Stimulated activated CD8-positive, alpha-beta memory T cell treated with anti-CD3 and anti-CD28 coated beads, Interleukin-4, amount 100 ng/mL, for 1 hour (primary cell): ENCODE results near the gene ATXN1.
A peak's percentile ranks its signal among the peaks of the same experiment; 100 is the strongest.

Source experiments
- DNase-seq, 2 donors: peaks; one replicate each; pipeline ENCODE4 v3.0.0-alpha.2; 2020; ENCODE audit warnings: low read depth in 2 of 2, low spot score in 1 of 2

Gene ATXN1

DNA sequence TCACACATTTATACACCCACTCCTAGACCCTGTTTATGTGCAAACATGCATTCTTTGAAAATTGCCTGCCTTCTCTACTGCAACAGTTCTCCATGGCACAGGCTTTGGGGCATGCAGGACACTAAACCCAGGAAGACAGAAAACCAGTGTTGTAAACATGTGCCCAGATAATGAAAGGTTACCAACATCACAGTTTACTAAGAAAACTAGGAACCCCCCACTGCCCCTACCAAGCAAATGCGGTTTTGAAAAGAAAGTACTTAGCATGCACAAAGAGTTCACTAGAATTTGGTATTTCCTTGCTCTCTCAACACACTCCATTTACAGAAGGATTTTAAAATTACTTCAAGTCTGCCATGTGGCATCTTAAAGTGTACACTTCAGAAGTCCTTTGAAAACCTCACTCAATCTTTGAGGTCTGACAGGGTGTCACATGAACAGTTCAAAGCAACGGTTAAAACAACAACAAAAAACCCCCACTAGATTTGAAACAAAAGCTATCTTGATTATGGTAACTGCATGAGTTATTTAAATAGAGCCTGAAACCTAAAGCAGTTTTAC lies 277.9 kb downstream of the ATXN1 start:
- DNase-seq, result peak in 1 of 2 donors; percentile 17

- no peak for DNase-seq
Measured at GRCh38 chr6:16482702-16483314, 278.5 kb downstream of the ATXN1 start.

- peak in 1 of 2 donors; percentile 42 for DNase-seq
Measured at GRCh38 chr6:16481697-16482399, 279.4 kb downstream of the ATXN1 start.

DNA sequence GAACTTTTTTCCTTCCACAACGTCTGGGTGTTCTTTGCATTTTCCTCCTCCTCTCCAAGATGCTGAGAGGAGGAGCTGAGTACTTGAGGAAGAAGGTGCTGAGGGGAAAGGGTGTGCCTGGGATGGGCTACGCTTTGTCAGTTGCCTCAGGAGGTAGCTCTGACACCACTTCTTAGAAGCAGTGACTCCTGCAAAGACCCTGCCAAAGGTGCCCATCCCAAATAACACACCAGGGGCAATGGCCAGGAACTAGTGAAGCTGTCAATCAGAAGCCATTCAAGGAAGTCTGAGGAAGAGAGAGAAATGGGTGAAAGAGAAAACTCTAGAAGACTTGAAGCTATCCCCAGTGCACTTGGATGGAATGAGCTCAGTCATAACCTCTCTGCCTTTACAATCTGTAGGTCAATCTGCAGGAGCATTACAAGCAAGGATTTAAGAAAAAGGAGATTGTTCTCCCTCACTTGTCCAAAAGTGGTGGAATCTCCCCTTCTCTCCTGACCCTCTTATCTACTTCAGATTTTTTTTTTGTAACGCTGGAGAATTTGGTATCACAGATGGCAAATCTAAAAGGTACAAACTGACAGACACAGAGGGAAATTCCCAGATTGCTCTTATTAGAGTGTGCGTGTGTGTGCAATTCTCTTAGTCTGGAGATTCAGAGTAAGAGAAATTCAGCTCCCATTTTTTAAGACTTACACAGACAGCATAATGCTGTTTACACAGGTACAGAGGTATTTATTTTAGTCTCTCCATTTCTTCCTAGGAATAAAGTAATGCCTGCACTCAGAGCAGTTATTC lies 280.3 kb downstream of the ATXN1 start:
- DNase-seq, result no peak

DNA sequence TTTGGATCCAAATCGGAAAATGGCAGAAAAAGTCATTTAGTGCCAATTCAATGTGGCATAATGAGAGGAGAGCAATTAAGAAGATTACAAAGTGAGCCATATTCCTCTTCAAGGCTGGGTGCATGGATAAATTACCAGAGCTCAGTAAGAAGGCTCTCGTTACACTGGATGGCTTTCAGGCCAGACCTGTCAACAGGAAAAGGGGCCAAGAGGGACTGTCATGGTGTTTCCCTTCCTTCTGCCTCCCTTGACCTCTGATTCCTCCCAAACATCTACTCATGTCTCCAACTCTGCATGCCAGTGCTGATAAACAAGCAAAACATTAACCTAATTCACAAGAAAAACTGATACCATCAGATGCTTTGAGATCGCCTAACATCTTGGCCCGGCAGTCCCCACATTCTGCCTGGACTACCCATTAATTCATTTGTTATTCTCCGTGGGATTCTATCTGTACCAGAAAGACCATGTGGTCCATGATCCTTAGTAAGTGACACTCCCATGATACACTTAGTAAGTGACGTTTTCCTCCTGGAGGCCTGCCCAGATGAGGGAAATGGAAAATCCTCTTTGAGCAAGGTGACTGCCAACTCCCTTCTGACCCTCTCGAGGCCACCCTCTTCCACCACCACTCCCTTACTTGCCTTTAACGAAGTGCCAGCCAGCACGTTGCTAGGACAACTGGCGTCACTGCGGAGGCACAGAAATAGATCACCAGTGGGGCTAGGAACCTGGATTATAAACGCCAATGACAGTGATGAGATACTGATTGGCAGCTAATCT lies 283.7 kb downstream of the ATXN1 start:
- no peak for DNase-seq

DNA sequence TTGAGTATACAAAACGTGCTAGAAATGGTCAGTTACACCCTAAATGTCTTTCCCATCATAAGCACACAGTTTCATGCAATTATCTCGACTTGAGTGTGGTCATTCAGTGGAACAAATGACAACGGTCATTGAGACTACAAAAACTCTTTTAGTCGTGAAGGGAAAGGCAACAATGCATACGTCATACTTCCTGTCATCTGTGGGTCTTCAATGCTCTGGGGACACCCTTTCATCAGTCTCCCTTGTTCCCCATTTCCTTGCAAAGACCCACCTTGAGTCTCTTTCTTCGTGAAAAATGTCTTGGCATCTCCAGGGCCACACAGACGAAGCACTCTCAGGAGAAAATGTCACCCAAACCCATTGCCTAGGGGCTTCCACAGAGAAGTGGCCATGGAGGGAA lies 284.4 kb downstream of the ATXN1 start:
- no peak for DNase-seq

DNA sequence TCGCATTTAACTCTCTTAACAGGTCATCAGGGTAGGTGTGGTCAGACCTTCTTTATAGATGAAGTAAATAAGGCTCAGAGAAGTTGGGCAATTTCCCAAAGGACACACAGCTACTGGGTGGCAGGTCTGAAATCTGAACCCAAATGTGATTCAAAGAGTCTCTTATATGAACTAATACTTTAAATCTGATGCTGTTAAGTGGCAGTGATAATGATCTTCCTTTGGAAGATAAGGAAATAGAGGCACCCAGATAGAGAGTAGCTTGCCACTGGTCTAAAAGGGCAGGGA lies 285.8 kb downstream of the ATXN1 start:
- DNase-seq, result no peak

DNA sequence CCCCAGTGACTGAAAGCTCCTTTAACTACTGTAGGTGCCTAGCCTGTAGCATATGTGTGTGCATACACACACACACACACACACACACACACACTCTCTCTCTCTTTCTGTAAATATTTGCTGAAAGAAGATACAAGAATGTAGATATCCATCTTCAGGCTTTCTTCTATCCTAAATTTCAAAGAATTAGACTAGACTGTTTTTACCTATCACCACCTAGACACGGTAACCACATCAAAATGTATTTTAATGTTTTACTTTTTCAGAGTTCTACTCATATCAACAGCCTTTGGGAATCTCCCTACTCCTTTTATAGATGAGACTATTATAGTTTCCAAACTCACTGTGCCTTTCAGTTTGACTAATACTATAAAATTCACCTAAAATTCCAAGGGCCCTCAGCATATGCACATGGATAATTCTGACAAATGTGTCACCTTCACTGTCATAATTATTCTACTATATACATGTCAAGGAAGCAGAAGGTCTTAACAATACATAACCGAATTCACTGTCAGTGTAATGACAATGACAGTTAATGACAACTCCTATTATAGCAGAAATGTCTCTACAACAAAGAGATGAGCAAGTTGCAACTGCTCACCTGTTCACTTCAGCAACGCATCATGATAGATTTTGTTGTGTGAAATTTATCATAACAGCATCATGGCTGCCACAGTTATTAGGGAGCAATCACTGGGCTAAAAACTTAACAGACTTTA lies 286.3 kb downstream of the ATXN1 start:
- no peak for DNase-seq

GRCh38 chr6:16473908-16474771 lies 287.1 kb downstream of the ATXN1 start:
- no peak for DNase-seq

DNA sequence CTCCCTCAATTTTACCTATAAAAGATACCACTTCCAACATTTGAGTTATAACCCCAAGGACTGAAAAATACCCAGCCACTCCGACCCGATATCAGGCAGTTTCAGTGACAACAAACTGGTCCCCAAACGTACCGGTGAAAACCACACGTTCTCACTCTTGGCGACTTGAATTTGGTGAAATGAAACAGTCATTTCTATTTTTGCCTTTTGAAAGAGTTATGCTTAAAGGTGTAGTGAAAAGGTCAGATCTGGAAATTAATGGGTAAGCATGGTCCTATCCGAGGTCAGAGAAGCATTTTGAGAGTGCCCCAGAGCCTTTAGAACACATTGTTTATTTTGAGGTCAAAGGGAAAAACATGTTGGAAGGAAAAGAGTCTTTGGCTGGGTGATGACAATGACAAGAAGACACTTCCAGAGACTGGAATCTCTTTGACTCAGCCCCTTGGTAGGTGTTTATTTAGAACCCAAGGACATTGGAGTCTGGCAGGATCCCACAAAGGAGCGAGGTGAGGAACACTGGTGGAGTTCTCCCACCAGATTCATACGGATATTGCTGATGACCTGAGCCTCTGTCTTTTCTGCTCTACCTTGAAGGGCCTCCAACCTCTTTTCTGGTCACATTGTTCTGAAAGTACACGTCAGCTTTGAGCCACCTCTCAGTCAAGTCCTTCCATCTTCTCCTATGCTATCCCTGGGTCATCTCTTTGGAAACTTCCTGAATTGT lies 287.9 kb downstream of the ATXN1 start:
- DNase-seq, result no peak

DNA sequence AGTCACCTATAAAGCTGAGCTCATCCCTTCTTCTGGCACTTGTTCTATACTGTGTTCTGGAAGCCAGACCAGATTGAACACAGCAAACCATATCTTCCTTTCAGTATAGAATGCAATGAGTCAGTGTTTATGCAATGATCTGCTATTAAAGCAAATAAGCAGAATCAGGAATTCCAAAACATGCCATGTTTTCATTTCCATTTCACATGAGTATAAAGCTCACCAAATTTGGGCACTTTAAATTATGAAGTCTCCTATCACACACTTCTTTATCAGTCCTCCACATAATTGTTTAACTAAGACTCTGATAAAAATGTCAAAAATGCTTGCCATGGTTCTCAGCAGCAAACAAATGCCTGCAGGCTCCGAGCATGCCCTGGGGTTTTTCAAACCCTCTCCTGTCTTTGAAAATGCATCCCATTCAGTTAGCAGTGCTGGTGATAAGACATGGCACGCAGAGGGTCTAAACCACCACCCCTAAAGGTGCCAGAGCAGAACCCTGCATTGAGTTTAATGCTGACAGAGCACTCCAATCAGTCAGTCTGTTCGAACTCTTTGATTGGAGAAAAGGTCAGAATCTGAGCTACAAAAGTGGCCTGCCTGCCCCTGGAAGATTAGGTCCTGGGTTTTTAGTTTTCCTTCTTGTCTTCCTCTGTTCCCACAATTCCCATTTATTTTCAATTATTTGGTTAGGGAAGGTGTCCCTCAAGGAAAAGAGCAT lies 288.8 kb downstream of the ATXN1 start:
- no peak for DNase-seq

- DNase-seq, result no peak
Measured at GRCh38 chr6:16471910-16472297, 289.4 kb downstream of the ATXN1 start.

DNA sequence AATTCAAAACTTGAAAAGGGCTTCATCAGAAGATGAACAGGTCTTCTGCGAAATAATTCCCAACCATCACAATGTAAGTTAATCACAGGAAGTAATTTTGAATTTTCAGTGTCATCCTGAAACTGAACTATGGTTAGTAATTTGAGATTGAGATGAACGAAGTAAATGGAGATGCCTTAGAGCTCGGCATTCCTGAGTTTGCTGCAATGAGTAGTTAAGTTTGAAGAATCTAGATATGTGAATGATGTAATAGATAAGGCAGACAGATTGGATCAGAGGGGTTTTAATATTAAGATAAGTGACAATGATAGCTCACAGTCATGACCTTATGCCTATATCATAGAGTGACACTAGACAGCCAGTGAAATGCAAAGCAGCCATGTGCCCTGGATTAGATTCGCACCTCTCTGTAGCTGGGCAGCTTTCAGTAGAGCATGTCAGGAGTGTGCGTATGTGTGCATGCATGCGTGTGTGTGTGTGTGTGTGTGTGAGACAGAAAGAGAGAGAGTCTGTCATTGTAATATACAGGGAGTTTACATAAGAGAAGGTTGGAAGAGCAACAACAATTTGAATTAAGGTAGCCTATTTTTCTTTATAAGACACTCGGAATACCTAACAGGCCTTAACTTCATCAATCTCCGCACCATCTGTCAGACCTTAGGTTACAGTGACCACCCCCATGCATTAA lies 289.9 kb downstream of the ATXN1 start:
- no peak for DNase-seq

- no peak for DNase-seq
Measured at GRCh38 chr6:16470502-16471221, 290.6 kb downstream of the ATXN1 start.

GRCh38 chr6:16468991-16469615 lies 292.2 kb downstream of the ATXN1 start:
- no peak for DNase-seq

DNA sequence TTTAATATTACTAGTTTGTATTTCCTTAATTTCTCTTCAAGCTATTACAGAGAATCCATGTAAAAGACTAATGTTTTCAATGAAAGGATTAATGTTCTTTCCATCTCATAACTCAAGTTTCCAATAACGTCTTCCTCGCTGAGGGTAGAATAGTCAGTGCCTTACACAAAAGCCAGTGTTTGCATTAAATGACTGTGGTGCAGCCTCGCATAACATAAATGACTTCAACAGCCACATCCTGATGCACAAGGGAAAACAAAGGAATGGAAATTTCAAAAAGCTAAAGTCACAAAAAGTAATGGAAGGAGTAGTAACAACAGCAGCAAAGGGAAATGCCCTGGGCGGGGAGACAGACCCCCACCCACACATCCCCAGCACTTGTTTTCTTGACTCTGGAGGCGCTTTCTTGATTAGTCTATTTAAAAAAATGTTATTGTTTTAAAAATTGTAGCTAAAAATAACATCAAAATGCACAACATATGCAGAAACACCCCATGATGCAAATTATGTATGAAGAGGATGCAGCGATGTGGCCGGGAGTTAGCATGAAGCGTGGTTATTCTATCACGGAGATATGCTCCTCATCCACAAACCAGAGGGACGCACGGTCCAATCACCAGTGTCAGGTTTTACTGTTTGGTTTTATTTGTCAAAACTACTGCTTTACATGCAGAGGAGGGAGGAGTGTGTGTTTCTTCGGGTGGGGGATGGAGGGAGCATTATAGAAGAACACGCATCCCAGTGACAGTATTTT lies 294.3 kb downstream of the ATXN1 start:
- DNase-seq, result no peak
